KMS-11 (cell line): ENCODE data around the gene AKR1B15.

ENCODE experiments used
- H2AFZ ChIP-seq: fragments of 200-600 bp; sonication (generic); 2 replicates; pipeline ENCODE4 v1.6.1; 2016; ENCODE audit warnings: antibody characterized with exemption, mixed run types, low read depth
- H3K27ac ChIP-seq: fragments of 200-600 bp; sonication (generic); 2 replicates; pipeline ENCODE4 v1.6.1; 2016; ENCODE audit warnings: mild to moderate bottlenecking, mixed run types
- H3K27me3 ChIP-seq: fragments of 200-600 bp; sonication (generic); 2 replicates; pipeline ENCODE4 v1.6.1; 2017; ENCODE audit warnings: mild to moderate bottlenecking, low read depth, mixed run types, moderate library complexity; ENCODE audit not compliant: insufficient read depth
- H3K36me3 ChIP-seq: fragments of 200-600 bp; sonication (generic); 2 replicates; pipeline ENCODE4 v1.6.1; 2017; ENCODE audit warnings: mild to moderate bottlenecking, mixed run types; ENCODE audit not compliant: insufficient read depth
- H3K4me1 ChIP-seq: fragments of 200-600 bp; sonication (generic); 2 replicates; pipeline ENCODE4 v1.6.1; 2016; ENCODE audit warnings: mild to moderate bottlenecking, low read depth, mixed run types; ENCODE audit not compliant: poor library complexity, severe bottlenecking
- H3K4me2 ChIP-seq: fragments of 200-600 bp; sonication (generic); 2 replicates; pipeline ENCODE4 v1.7.0; 2016; ENCODE audit warnings: mild to moderate bottlenecking, mixed run types
- H3K4me3 ChIP-seq: fragments of 200-600 bp; sonication (generic); IDR thresholded peaks from 2 replicates; pipeline ENCODE4 v1.6.1; 2017; ENCODE audit warnings: low read depth, low read length, mixed read lengths; ENCODE audit not compliant: insufficient read depth
- H3K79me2 ChIP-seq: fragments of 200-600 bp; sonication (generic); 2 replicates; pipeline ENCODE4 v1.6.1; 2016; ENCODE audit warnings: low read depth, mixed run types; ENCODE audit not compliant: insufficient read depth
- H3K9ac ChIP-seq: fragments of 200-600 bp; sonication (generic); 2 replicates; pipeline ENCODE4 v1.6.1; 2016; ENCODE audit warnings: mild to moderate bottlenecking, mixed run types
- H4K20me1 ChIP-seq: fragments of 200-600 bp; sonication (generic); 2 replicates; pipeline ENCODE4 v1.6.1; 2016; ENCODE audit warnings: mild to moderate bottlenecking, mixed run types; ENCODE audit not compliant: insufficient read depth
- TF ChIP-seq, protein P1 (sequence below): fragments of 200-600 bp; sonication (generic); conservative IDR thresholded peaks from 2 replicates; pipeline ENCODE4 v1.6.1; 2017; ENCODE audit warnings: low read depth, mild to moderate bottlenecking, antibody characterized with exemption, low read length, moderate library complexity, mixed read lengths

AKR1B15 gene

DNA sequence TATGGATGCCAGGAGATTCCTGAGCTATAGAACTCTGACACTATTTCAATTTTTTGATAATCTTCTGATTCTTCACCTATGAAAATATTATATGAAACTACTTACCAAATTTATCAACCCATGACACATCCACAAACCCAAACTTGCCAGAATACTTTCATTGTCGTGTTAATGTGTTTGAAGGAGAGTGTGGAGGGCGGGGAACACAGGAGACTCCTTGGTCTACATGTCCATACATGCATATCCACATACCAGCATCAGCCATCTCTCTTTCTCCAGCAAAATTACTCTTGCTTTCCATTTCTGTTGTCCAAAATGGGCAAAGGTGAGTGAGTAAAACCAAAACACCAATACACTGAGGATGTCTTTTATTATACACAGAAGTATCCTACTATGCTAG lies 74.3 kb downstream of the AKR1B15 start:
- peaks cover 13% of the 10 kb centered on the region for H3K4me1 ChIP-seq
- no peak overlapping the region for H3K9ac ChIP-seq
- no peaks in the 10 kb centered on the region for H3K79me2 ChIP-seq
- TF ChIP-seq, protein P1, sequence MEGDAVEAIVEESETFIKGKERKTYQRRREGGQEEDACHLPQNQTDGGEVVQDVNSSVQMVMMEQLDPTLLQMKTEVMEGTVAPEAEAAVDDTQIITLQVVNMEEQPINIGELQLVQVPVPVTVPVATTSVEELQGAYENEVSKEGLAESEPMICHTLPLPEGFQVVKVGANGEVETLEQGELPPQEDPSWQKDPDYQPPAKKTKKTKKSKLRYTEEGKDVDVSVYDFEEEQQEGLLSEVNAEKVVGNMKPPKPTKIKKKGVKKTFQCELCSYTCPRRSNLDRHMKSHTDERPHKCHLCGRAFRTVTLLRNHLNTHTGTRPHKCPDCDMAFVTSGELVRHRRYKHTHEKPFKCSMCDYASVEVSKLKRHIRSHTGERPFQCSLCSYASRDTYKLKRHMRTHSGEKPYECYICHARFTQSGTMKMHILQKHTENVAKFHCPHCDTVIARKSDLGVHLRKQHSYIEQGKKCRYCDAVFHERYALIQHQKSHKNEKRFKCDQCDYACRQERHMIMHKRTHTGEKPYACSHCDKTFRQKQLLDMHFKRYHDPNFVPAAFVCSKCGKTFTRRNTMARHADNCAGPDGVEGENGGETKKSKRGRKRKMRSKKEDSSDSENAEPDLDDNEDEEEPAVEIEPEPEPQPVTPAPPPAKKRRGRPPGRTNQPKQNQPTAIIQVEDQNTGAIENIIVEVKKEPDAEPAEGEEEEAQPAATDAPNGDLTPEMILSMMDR, result no peak
- H4K20me1 ChIP-seq, result no peaks in the 10 kb centered on the region
- H3K4me2 ChIP-seq, result no peak overlapping the region
- no peak overlapping the region for H2AFZ ChIP-seq
- no peak overlapping the region for H3K27ac ChIP-seq
- no peak overlapping the region for H3K4me3 ChIP-seq
- H3K27me3 ChIP-seq, result no peaks in the 10 kb centered on the region
- no peaks in the 10 kb centered on the region for H3K36me3 ChIP-seq

DNA sequence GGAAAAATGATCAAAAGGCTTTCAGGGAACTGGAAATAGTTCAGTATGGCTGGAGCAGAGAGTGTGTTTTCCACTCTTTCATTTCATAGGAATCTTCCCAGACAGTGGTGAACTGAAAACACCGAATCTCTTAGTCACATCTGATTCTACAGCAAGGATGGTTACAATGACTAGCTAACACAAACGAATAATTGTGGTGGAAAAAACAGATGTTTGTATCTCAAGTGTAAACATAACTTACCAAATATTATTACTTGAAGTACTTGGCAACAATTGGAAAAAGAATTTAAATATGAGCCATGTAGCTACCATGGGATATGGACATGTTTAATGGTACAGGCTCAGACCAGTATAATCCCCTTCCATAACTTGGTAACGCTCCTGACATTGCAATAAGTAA lies 76.6 kb downstream of the AKR1B15 start:
- TF ChIP-seq, protein P1, result no peak
- no peak overlapping the region for H3K4me3 ChIP-seq
- peaks cover 9% of the 10 kb centered on the region for H3K4me1 ChIP-seq
- no peak overlapping the region for H3K9ac ChIP-seq
- no peaks in the 10 kb centered on the region for H4K20me1 ChIP-seq
- no peaks in the 10 kb centered on the region for H3K36me3 ChIP-seq
- no peaks in the 10 kb centered on the region for H3K27me3 ChIP-seq
- H3K27ac ChIP-seq, result no peak overlapping the region
- no peak overlapping the region for H2AFZ ChIP-seq
- no peaks in the 10 kb centered on the region for H3K79me2 ChIP-seq
- no peak overlapping the region for H3K4me2 ChIP-seq

DNA sequence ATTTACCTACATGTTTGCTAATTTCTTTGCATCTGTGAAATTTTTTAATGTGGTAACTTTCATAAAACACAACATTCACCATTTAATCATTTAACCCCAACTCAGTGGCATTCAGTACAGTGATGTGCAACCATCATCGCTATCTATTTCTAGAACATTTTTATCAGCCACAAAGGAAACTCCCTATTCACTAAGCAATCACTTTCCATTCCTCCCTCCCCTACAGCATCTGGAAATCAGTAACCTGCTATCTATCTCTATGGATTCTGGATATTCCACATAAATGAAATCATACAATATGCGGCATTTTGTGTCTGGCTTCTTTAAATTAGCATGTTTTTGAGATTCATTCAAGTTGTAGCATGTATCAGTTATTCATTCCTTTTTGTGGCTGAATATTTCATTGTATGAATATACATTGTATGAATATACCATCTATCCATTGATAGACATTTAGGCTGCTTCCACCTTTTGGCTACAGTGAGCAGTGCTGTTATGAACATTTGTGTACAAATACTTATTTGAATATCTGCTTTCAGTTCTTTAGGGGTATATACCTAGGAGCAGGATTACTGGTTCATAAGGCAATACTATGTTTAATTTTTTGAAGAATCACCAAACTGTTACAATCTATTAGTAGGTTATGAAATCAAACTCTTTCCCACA lies 78.3 kb downstream of the AKR1B15 start:
- no peaks in the 10 kb centered on the region for H3K79me2 ChIP-seq
- no peak overlapping the region for H3K4me3 ChIP-seq
- TF ChIP-seq, protein P1, result no peak
- H3K27me3 ChIP-seq, result no peaks in the 10 kb centered on the region
- no peaks in the 10 kb centered on the region for H4K20me1 ChIP-seq
- no peak overlapping the region for H3K9ac ChIP-seq
- no peaks in the 10 kb centered on the region for H3K36me3 ChIP-seq
- H3K4me1 ChIP-seq, result peaks cover 9% of the 10 kb centered on the region
- H3K27ac ChIP-seq, result no peak overlapping the region
- H2AFZ ChIP-seq, result no peak overlapping the region
- H3K4me2 ChIP-seq, result no peak overlapping the region

DNA sequence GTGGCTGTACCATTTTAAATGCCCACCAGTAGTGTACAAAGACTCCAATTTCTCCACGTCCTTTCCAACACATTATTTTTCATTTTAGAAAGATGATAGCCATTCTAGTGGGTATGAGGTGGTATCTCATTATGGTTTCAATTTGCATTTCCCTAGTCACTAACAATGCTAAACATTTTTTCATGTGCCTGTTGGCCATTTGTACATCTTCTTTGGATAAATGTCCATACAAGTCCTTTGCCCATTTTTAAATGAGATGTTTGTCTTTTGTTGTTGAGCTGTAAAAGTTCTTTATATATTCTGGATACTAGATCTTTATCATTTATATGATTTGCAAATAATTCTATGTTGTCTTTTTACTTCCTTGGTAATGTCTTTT lies 78.9 kb downstream of the AKR1B15 start:
- Histone ChIP-seq H4K20me1 (no peaks in the 10 kb centered on the region), H3K4me1 (peaks cover 9% of the 10 kb centered on the region), H3K9ac (no peak overlapping the region), H3K27me3 (no peaks in the 10 kb centered on the region), H3K79me2 (no peaks in the 10 kb centered on the region), H3K4me3 (no peak overlapping the region), H3K36me3 (no peaks in the 10 kb centered on the region), H2AFZ (no peak overlapping the region), H3K27ac (no peak overlapping the region), H3K4me2 (no peak overlapping the region)
- TF ChIP-seq, protein P1, result no peak
